ENCODE data around the gene ANKRD34A.

Gene ANKRD34A
- 2.8 to 3.6 reads per million in 2 donors for total RNA-seq

DNA sequence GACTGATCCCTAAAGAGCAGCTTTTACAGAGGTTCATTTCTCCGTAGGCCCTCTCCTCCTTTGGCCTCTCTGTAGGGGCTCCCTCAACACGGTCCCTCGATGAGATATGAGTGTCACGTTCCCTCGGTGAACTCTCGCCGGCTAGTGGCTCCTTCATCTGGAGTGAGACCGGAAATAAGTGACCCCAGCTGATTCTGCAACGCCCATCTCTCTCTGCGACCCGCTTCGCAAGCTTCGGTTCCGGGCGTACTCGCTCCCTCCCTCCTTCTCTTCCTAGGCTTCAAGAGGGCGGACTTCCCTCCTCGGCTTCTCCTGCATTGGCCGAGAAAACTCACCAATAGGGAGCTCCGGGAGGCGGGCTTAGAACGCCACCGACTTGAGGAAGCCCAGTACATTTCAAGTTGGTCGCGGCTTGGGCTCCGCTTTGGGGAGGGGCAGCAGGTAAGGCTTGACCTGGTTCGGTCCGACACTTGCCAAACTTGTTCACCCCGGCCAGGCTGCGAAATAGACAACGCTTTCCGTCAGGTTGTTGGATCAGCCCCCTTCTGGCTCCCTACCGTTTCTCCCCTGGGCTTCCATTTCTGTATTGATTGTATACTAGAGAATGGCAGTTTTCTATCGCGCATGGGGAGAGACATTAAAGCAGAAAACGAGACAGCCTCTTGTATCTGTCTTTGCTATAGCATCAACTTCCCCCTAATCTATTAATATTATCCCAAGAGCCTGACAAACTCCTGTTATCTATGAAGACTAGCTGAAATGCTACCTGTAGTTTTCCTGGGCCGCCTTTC, at the start of gene ANKRD34A, which contains the start of gene POLR3GL:
Gene ANKRD34A, minus strand, starts transcription at position 248 of the 791 bp plus-strand sequence. CDS start 2,816 bp downstream, outside the sequence.
Gene POLR3GL, plus strand, starts transcription at position 363 of the 791 bp plus-strand sequence. CDS start 10,176 bp downstream, outside the sequence.
- peak; percentile 69 to 93 (median 86) for DNase-seq

DNA sequence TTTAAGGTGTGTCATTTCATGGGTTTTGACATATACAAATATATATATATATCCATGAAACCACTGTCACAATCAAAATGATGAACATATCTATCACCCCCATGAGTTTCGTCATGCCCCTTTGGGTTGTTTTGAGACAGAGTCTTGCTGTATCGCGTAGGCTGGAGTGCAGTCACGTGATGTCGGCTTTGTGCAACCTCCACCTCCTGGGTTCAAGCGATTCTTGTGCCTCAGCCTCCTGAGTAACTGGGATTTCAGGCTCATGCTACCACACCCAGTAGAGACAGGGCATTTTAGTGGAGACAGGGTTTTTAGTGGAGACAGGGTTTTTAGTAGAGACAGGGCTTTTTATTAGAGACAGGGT, 49.2 kb upstream of the ANKRD34A start:
- no peak for DNase-seq

- peak in 3 of 5 experiments; percentile 29 to 68 (median 53) for DNase-seq
Measured at GRCh38 chr1:146012703-146013558, 48.6 kb upstream of the ANKRD34A start.

DNA sequence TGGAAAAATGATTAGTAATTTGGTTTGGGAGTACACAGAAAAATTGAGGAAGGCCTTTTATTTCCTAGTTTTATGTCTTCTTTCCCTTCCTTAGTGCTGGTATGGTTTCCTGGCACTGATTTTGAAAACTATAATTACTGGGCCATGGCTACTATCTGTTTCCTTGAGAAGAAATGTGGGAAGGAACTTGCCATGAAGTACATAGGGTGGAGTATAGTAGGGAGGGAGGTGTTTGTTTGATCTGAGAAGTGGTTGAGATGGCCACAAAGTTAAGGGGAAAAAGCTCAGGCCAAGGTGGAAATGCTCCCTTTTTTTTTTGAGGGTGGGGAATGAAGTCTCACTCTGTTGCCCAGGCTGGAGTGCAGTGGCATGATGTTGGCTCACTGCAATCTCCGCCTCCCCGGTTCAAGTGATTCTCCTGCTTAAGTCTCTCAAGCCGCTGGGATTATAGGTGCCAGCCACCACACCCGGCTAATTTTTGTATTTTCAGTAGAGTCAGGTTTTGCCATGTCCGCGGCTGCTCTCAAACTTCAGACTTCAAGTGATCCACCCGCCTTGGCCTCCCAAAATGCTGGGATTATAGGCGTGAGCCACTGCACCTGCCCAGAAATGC, 45.9 kb upstream of the ANKRD34A start:
- DNase-seq, result no peak

DNA sequence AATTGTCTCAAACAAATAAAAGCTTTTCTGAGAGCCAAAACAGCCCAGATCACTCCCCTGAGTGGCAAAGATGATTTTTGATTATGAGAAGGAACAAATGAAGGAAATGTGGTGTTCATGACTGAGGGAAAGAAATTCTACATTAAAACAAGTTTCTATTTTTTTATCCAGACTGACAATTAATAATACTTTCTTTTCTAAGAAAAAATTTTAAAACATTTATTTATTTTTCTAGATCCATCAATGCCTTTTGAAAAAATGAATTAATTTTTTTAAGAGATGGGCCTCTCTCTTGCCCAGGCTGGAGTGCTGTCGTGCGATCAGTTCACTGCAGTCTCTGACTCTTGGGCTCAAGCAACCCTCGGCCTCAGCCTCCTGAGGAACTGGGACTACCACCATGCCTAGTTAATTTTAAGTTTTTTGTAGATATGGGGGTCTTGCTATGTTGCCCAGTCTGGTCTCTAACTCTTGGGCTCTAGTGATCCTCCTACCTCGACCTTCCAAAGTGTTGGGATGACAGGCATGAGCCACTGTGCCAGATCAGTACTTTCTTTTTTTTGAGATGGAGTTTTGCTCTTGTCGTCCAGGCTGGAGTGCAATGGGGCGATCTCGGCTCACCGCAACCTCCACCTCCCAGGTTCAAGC, 43.2 kb upstream of the ANKRD34A start:
- DNase-seq, result no peak

- no peak for DNase-seq
Measured at GRCh38 chr1:146001709-146002108, 37.3 kb upstream of the ANKRD34A start.

GRCh38 chr1:145999321-146000024, 35.1 kb upstream of the ANKRD34A start:
- DNase-seq, result peak in 2 of 5 experiments; percentile 44 to 88

GRCh38 chr1:145997718-145998023, 33.3 kb upstream of the ANKRD34A start:
- no peak for DNase-seq

DNA sequence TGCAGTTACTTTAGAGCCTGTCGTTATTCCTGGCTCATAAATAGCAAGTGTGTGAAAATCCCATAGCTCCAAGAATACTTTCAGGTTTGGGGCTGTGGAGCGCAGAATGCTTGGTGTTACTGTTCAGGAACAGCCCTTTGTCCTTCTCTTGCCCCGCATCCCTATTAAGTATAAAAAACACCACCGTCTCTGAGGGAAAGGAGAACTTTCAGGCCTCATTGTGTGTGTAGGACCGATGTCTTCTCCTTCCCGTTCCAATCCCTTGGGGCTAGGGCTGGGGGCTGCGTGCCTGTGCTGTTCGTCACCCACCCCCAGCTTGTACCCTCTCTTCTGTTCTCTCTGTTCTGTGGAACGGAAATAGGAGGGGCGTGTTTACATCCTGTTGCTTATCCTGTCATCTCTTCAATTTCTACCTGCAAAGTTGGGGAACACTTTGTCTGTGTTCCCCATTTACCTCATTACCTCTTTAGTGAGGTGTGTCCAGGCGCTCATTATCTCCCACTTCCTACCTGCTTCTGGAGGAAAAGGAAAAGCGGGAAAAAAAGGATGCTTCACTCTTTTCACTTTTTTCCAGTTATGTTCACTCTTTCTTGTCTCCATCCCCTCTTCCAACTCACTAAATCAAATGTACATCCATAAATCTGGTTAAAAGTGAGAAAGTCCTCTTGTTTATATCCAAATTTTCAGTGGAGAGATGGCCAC, 32.8 kb upstream of the ANKRD34A start:
- peak in 4 of 5 experiments; percentile 21 to 92 (median 58) for DNase-seq

- peak; percentile 76 to 99 (median 87) for DNase-seq
Measured at GRCh38 chr1:145996433-145997015, 32.1 kb upstream of the ANKRD34A start, which contains the start of gene TXNIP. TSS of gene TXNIP (minus strand) at chr1:145996579. CDS start at chr1:145996266, 313 bp downstream.

DNA sequence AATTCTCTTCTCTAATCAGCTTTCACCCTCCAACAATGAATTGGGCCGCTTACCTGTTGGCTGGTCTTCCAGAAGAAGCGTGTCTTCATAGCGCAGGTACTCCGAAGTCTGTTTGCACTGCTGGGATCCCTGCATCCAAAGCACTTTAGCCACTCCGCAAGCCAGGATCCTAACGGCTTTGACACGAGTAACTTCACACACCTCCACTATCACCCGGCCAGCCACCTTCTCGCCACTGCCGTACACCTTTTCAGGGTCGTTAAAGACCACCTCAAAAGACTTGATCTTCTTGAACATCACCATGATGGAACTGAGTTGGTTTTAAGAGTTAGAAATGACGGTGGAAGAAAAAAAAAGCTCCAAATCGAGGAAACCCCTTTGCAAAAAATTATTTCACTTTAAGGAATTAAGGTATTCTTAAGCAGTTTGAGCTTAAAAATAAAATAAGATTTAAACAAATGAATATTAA, 31.6 kb upstream of the ANKRD34A start:
- peak in 1 of 5 experiments; percentile 39 for DNase-seq

DNA sequence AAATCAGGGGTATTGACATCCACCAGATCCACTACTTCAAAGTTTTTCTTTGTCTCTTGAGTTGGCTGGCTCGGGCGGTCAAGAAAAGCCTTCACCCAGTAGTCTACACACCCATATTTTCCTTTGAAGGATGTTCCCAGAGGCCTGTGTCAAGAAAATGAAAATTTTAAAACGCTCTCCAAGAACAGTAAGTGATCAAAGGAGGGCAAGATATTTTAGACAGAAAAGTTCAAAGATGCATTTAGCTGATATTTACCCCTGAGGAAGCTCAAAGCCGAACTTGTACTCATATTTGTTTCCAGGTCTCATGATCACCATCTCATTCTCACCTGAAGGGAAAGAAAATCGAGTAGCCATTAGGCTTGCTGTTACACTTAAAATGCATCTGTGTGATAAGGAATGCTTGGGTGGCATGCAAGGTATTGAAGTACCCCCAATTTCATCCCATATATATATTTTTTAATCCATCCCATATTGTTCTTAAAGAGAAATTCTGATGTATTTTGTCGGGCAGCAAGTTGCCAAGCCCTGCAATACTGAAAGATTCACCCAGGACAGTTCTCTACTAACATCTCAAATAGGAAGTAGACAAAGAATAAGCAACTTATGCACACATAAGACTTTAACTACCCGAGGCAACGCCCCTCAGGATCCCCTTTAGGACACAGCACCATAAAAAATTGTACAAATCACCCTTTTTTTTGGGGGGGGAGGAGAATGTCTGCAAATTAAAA, 30.9 kb upstream of the ANKRD34A start:
- peak in 1 of 5 experiments; percentile 39 for DNase-seq

DNA sequence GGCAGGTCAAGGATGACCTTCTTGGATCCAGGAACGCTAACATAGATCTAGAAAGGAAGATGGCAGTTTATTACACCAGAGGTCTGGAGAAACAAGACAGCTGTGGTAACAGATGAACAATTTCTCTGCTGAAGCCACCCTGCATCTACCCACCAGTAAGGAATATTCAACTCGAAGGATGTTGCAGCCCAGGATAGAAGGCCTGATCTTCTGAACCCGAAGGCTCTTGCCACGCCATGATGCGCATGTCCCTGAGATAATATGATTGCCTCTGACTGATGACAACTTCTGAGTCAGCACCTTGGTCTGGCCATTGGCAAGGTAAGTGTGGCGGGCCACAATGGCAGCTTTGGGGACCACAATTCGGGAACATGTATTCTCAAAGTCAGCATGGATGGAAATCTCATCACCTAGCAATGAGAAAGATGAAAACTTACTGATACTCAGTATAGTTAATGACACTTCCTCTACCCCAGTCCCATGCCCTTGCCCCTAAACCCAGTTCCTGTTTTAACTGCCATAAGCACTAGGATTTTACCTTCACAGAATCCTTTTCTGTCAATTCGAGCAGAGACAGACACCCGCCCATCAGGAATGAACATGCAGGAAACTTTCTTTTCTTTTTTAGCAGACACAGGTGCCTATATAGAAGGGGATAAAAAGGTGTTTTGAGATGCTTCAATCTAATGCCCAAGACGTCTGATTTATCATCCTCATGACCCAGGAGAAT, 30.2 kb upstream of the ANKRD34A start:
- DNase-seq, result peak in 1 of 5 experiments; percentile 66

DNA sequence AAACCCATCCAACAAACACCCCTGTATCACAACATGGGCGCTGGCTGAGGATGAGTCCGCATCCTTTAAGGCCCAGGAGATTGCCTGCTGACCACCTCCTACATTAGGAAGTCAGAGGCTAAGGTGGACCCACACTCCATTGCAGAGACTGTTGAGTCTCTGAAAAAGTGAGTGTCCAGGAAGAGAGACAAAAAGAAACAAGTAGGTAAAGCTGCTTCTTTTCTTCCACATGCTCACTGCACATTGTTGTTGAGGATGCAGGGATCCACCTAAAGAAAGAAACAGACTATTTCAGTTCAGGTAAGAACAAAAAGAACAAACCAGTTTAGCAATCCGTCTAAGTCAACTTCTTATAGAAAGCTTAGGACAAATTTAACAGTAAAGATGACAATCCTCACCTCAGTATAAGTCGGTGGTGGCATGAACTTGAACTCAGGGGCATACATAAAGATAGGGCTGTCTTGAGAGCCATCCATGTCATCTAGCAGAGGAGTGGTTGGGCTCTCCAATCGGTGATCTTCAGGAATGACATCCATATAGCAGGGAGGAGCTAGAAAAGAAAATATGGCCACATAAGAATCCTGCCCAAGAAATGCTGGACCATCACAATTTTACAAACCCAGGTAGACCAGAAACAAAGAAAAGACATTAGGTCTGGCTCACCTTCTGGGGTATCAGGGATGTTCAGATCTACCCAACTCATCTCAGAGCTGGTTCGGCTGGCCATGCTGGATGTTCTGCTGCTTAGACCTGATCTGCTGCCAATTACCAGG, 29.4 kb upstream of the ANKRD34A start:
- no peak for DNase-seq

DNA sequence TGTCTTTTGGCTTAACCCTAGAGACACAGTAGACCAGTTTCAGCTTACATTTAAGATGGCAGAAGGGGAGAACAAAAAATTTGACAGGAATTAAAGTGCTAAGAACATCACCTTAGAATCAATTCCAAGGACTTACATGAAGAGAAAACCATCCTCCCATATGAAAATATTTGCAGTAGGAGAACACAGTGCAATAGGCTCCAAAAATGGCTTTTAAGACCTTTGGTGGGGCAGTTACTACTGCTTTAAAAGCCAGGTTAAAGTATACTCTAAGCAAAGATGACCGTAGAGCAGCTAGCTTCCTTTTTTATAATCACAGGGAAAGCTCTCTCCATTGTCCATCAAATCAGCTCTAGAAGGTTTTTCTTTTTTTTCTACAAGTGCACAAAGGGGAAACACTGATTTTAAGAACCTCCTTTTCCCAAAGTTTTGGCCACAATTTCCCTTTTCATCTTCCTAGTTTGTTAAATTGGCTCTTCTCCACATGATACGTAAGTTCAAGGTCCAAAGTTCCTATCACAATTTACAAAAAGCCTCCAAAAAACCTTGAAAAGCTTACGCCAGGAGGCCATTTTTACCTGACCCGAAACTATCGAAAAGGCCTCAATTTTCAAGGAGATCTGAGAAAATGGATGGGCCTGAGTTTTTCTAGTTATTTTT, 28.7 kb upstream of the ANKRD34A start:
- DNase-seq, result no peak

GRCh38 chr1:145992502-145992936, 28.1 kb upstream of the ANKRD34A start:
- DNase-seq, result peak in 1 of 5 experiments; percentile 28

DNA sequence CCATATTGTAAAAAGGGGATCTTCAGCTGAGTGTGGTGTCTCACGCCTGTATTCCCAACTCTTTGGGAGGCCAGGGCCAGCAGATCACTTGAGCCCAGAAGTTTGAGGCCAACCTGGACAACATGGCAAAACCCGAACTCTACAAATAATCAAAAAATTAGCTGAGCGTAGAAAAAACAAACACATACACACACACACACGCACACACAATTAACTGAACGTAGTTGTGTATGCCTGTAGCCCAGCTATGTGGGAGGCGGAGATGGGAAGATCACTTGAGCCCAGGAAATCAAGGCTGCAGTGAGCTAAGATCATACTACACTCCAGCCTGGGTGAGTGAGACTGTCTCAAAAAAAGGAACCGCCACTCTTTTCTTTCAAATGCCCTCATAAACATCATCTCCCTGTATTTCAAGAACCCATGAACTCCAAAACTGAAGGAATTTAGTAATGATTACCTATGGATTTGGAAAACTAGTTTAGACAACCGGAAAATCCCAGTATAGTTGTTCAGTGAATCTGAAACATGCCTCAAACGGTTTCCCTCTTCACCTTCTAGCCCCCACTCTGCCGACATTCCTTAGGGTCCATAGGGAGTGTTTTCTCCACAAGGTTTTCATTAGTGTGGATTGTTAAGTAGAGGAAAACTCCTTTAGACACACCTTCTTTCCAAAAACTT, 27.5 kb upstream of the ANKRD34A start:
- DNase-seq, result peak in 1 of 5 experiments; percentile 58
